Lower lobe of right lung (tissue), 2 donors: ENCODE results near the gene STOX2. TPM values are rescaled to one million over a fixed set of nuclear protein-coding genes. Genes with fewer than 3 reads are reported as not detected.

ENCODE experiments used
- ATAC-seq, 2 donors: fragments of 200-7000 bp; cut with Tn5 transposase; one replicate each; pipeline ENCODE4 v1.9.1; 2020 to 2022; ENCODE audit warnings: mild to moderate bottlenecking in 2 of 2, moderate library complexity in 2 of 2
- DNase-seq: peaks from one replicate; pipeline ENCODE4 v3.0.0-alpha.2; 2020
- H3K27ac ChIP-seq: fragments of 200-600 bp; one replicate; pipeline ENCODE4 v1.8.0; 2022
- H3K27me3 ChIP-seq: fragments of 200-600 bp; one replicate; pipeline ENCODE4 v1.8.0; 2022; ENCODE audit warnings: low read depth
- H3K36me3 ChIP-seq: fragments of 200-600 bp; one replicate; pipeline ENCODE4 v1.8.0; 2022; ENCODE audit warnings: mild to moderate bottlenecking
- H3K4me1 ChIP-seq: fragments of 200-600 bp; one replicate; pipeline ENCODE4 v1.8.0; 2022
- H3K4me3 ChIP-seq: fragments of 200-600 bp; one replicate; pipeline ENCODE4 v1.8.0; 2022; ENCODE audit warnings: mild to moderate bottlenecking
- H3K9me3 ChIP-seq: fragments of 200-600 bp; one replicate; pipeline ENCODE4 v1.8.0; 2022
- CTCF ChIP-seq: fragments of 200-600 bp; IDR thresholded peaks from one replicate; pipeline ENCODE4 v1.8.0; 2022; ENCODE audit warnings: antibody characterized with exemption, mild to moderate bottlenecking
- intact Hi-C: fragments of 100-400 bp; cut with DNase I; formaldehyde crosslinking; loops from one replicate; pipeline ENCODE4 v1.11.0; 2022
- total RNA-seq: library from RNA; stranded (reverse); fragmentation: NEBNext Ultra II Directional; extraction: Animal tissue kit (Norgen Biotek cat#: 25700); gene quantifications from one replicate; pipeline ENCODE4 v1.2.1, GENCODE V29; 2021
- donor health status: DM: no; HTN: yes; CAD: no; lungs with severe emphysema.

Gene STOX2
- total RNA-seq, 1 donor from 2014 or later, result 12.8 TPM

- H3K36me3 ChIP-seq, result no peaks in the 10 kb centered on the region
- TF ChIP-seq CTCF, result no peak
- no peak overlapping the region for H3K27ac ChIP-seq
- peak overlapping the region; percentile 27 for H3K4me3 ChIP-seq
- intact Hi-C loops, result no loop called here
- H3K27me3 ChIP-seq, result no peaks in the 10 kb centered on the region
- ATAC-seq (no peak), DNase-seq (no peak)
- peaks cover 12% of the 10 kb centered on the region for H3K4me1 ChIP-seq
- H3K9me3 ChIP-seq, result no peaks in the 10 kb centered on the region
Measured at GRCh38 chr4:184016759-184017668, 111.9 kb downstream of the STOX2 start.

- H3K4me1 ChIP-seq, result peaks cover 12% of the 10 kb centered on the region
- TF ChIP-seq CTCF, result no peak
- intact Hi-C loops, result no loop called here
- no peaks in the 10 kb centered on the region for H3K9me3 ChIP-seq
- H3K4me3 ChIP-seq, result no peak overlapping the region
- no peaks in the 10 kb centered on the region for H3K27me3 ChIP-seq
- ATAC-seq (no peak), DNase-seq (no peak)
- H3K36me3 ChIP-seq, result no peaks in the 10 kb centered on the region
- H3K27ac ChIP-seq, result no peak overlapping the region
Measured at GRCh38 chr4:184019076-184019475, 114.0 kb downstream of the STOX2 start.

- TF ChIP-seq CTCF, result no peak
- no peak for DNase-seq
- H3K4me3 ChIP-seq, result no peak overlapping the region
- H3K9me3 ChIP-seq, result no peaks in the 10 kb centered on the region
- peaks cover 12% of the 10 kb centered on the region for H3K4me1 ChIP-seq
- peak overlapping the region; percentile 13 for H3K27ac ChIP-seq
- ATAC-seq, result no peak
- no peaks in the 10 kb centered on the region for H3K27me3 ChIP-seq
- intact Hi-C loops, result no loop called here
- no peaks in the 10 kb centered on the region for H3K36me3 ChIP-seq
Measured at GRCh38 chr4:184019667-184020623, 114.8 kb downstream of the STOX2 start.

- DNase-seq (no peak), ATAC-seq (peak; percentile 68 to 79)
- peaks cover 12% of the 10 kb centered on the region for H3K4me1 ChIP-seq
- no peak overlapping the region for H3K4me3 ChIP-seq
- TF ChIP-seq CTCF, result no peak
- intact Hi-C loops, result no loop called here
- no peaks in the 10 kb centered on the region for H3K9me3 ChIP-seq
- H3K27me3 ChIP-seq, result no peaks in the 10 kb centered on the region
- no peaks in the 10 kb centered on the region for H3K36me3 ChIP-seq
- no peak overlapping the region for H3K27ac ChIP-seq
Measured at GRCh38 chr4:184021389-184021788, 116.3 kb downstream of the STOX2 start.

GRCh38 chr4:184022679-184023383 is 117.7 kb downstream of the STOX2 start:
- H3K27me3 ChIP-seq, result no peaks in the 10 kb centered on the region
- DNase-seq, result no peak
- H3K27ac ChIP-seq, result no peak overlapping the region
- H3K4me1 ChIP-seq, result peaks cover 17% of the 10 kb centered on the region
- H3K4me3 ChIP-seq, result no peak overlapping the region
- H3K36me3 ChIP-seq, result no peaks in the 10 kb centered on the region
- intact Hi-C loops, result no loop called here
- no peaks in the 10 kb centered on the region for H3K9me3 ChIP-seq
- no peak for TF ChIP-seq CTCF
- ATAC-seq, result no peak
